Measurements from ENCODE around the gene EPAS1.

DNA sequence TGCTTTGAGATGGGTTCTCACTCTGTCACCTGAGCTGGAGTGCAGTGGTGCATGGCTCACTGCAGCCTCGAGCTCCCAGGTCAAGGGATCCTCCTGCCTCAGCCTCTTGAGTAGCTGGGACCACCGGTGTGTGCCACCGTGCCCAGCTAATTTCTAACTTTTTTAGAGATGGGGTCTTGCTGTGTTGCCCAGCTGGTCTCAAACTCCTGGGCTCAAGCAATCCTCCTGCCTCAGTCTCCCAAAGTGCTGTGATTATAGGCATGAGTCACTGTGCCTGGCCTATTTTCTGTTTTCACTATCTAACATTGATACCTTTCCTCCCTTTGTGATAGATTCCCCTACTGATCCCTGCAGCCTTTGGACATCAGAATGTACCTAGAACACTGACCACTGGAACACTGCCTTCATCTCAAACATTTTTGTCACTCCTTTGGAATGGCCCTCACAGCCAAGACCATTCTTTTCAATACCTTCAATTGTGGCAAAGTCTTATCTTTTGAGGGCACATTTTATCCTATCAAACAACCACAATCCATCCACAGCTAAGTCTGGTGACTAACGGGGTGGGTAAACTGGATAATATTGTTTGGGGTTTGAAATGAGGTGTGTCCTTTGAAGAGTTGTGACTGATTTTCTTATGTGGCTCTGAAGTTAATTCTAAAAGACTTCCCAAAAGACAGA is 43.7 kb downstream of the EPAS1 start:
- TF ChIP-seq, protein P1, sequence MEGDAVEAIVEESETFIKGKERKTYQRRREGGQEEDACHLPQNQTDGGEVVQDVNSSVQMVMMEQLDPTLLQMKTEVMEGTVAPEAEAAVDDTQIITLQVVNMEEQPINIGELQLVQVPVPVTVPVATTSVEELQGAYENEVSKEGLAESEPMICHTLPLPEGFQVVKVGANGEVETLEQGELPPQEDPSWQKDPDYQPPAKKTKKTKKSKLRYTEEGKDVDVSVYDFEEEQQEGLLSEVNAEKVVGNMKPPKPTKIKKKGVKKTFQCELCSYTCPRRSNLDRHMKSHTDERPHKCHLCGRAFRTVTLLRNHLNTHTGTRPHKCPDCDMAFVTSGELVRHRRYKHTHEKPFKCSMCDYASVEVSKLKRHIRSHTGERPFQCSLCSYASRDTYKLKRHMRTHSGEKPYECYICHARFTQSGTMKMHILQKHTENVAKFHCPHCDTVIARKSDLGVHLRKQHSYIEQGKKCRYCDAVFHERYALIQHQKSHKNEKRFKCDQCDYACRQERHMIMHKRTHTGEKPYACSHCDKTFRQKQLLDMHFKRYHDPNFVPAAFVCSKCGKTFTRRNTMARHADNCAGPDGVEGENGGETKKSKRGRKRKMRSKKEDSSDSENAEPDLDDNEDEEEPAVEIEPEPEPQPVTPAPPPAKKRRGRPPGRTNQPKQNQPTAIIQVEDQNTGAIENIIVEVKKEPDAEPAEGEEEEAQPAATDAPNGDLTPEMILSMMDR (IDR thresholded peaks at IDR 0.05), result no peak
- no peak for TF ChIP-seq POLR2A (IDR thresholded peaks at IDR 0.05)
